Measurements from ENCODE around the gene CLASP1. TPM values are rescaled to one million over a fixed set of nuclear protein-coding genes. Genes with fewer than 3 reads are reported as not detected.

CLASP1 gene
- total RNA-seq, 2 experiments from 2014 or later = 64.6 to 66.5 TPM

GRCh38 chr2:121367246-121367900 is 281.9 kb downstream of the CLASP1 start:
- no peak for DNase-seq
- H3K36me3 Mint-ChIP-seq (ENCODE audit: low read depth) = peaks cover 36% of the 10 kb centered on the region
- POLR2A ChIA-PET = no interaction called here
- CTCF ChIA-PET = no interaction called here
- no peaks in the 10 kb centered on the region for H3K27me3 Mint-ChIP-seq
- H3K9me3 Mint-ChIP-seq = no peaks in the 10 kb centered on the region
- H3K4me1 Mint-ChIP-seq = no peaks in the 10 kb centered on the region
- H3K27ac Mint-ChIP-seq = no peak overlapping the region
- H3K4me3 Mint-ChIP-seq = no peak overlapping the region

GRCh38 chr2:121366040-121366439 is 283.2 kb downstream of the CLASP1 start:
- Mint-ChIP-seq H3K27me3 (no peaks in the 10 kb centered on the region), H3K36me3 (ENCODE audit: low read depth) (peaks cover 46% of the 10 kb centered on the region), H3K9me3 (no peaks in the 10 kb centered on the region), H3K4me3 (no peak overlapping the region), H3K4me1 (no peaks in the 10 kb centered on the region), H3K27ac (no peak overlapping the region)
- ChIA-PET POLR2A (no interaction called here), CTCF (interaction anchor here (1.3 kb wide), 1 partner anchor 10 kb away, joined by 8 read pairs; no protein-coding TSS in a partner anchor)
- DNase-seq = no peak

- ChIA-PET CTCF (no interaction called here), POLR2A (no interaction called here)
- Mint-ChIP-seq H3K4me3 (no peak overlapping the region), H3K4me1 (no peaks in the 10 kb centered on the region), H3K27ac (no peak overlapping the region), H3K36me3 (ENCODE audit: low read depth) (peaks cover 52% of the 10 kb centered on the region), H3K9me3 (no peaks in the 10 kb centered on the region), H3K27me3 (no peaks in the 10 kb centered on the region)
- DNase-seq = no peak
These were observed 284.2 kb downstream of the CLASP1 start for GRCh38 chr2:121365061-121365460.

GRCh38 chr2:121363632-121364420 is 285.4 kb downstream of the CLASP1 start:
- no peak for DNase-seq
- ChIA-PET CTCF (no interaction called here), POLR2A (no interaction called here)
- Mint-ChIP-seq H3K27ac (no peak overlapping the region), H3K9me3 (no peaks in the 10 kb centered on the region), H3K27me3 (no peaks in the 10 kb centered on the region), H3K4me1 (no peaks in the 10 kb centered on the region), H3K36me3 (ENCODE audit: low read depth) (peaks cover 50% of the 10 kb centered on the region), H3K4me3 (no peak overlapping the region)

- CTCF ChIA-PET = no interaction called here
- DNase-seq = no peak
- Mint-ChIP-seq H3K27ac (no peak overlapping the region), H3K36me3 (ENCODE audit: low read depth) (peaks cover 41% of the 10 kb centered on the region), H3K9me3 (no peaks in the 10 kb centered on the region), H3K4me1 (no peaks in the 10 kb centered on the region), H3K27me3 (no peaks in the 10 kb centered on the region), H3K4me3 (no peak overlapping the region)
- POLR2A ChIA-PET = no interaction called here
These were observed 286.5 kb downstream of the CLASP1 start for GRCh38 chr2:121362774-121363173.

- H3K9me3 Mint-ChIP-seq = no peaks in the 10 kb centered on the region
- no peak for DNase-seq
- no peak overlapping the region for H3K4me3 Mint-ChIP-seq
- H3K36me3 Mint-ChIP-seq (ENCODE audit: low read depth) = peaks cover 41% of the 10 kb centered on the region
- H3K4me1 Mint-ChIP-seq = no peaks in the 10 kb centered on the region
- no peaks in the 10 kb centered on the region for H3K27me3 Mint-ChIP-seq
- POLR2A ChIA-PET = no interaction called here
- CTCF ChIA-PET = no interaction called here
- H3K27ac Mint-ChIP-seq = no peak overlapping the region
These were observed 287.0 kb downstream of the CLASP1 start for GRCh38 chr2:121362226-121362625.

- ChIA-PET POLR2A (no interaction called here), CTCF (no interaction called here)
- H3K9me3 Mint-ChIP-seq = no peaks in the 10 kb centered on the region
- no peak for DNase-seq
- no peaks in the 10 kb centered on the region for H3K27me3 Mint-ChIP-seq
- H3K27ac Mint-ChIP-seq = no peak overlapping the region
- peaks cover 44% of the 10 kb centered on the region for H3K36me3 Mint-ChIP-seq (ENCODE audit: low read depth)
- H3K4me1 Mint-ChIP-seq = no peaks in the 10 kb centered on the region
- no peak overlapping the region for H3K4me3 Mint-ChIP-seq
These were observed 288.5 kb downstream of the CLASP1 start for GRCh38 chr2:121360566-121361300.

GRCh38 chr2:121359716-121360565 is 289.3 kb downstream of the CLASP1 start:
- Mint-ChIP-seq H3K9me3 (no peaks in the 10 kb centered on the region), H3K27ac (no peak overlapping the region), H3K4me3 (no peak overlapping the region), H3K4me1 (no peaks in the 10 kb centered on the region), H3K27me3 (no peaks in the 10 kb centered on the region), H3K36me3 (ENCODE audit: low read depth) (peaks cover 40% of the 10 kb centered on the region)
- POLR2A ChIA-PET = no interaction called here
- no peak for DNase-seq
- CTCF ChIA-PET = interaction anchor here (1.0 kb wide), 1 partner anchor 274 kb away, joined by 3 read pairs; no protein-coding TSS in a partner anchor

- no peaks in the 10 kb centered on the region for H3K27me3 Mint-ChIP-seq
- no peaks in the 10 kb centered on the region for H3K4me1 Mint-ChIP-seq
- no peaks in the 10 kb centered on the region for H3K9me3 Mint-ChIP-seq
- ChIA-PET CTCF (interaction anchor here (1.0 kb wide), 1 partner anchor 274 kb away, joined by 3 read pairs; no protein-coding TSS in a partner anchor), POLR2A (no interaction called here)
- H3K4me3 Mint-ChIP-seq = no peak overlapping the region
- H3K36me3 Mint-ChIP-seq (ENCODE audit: low read depth) = peaks cover 44% of the 10 kb centered on the region
- DNase-seq = no peak
- no peak overlapping the region for H3K27ac Mint-ChIP-seq
These were observed 290.1 kb downstream of the CLASP1 start for GRCh38 chr2:121359170-121359569.

GRCh38 chr2:121358291-121358690 is 291.0 kb downstream of the CLASP1 start:
- CTCF ChIA-PET = interaction anchor here (1.1 kb wide), 1 partner anchor 272 kb away, joined by 3 read pairs; no protein-coding TSS in a partner anchor
- DNase-seq = no peak
- H3K4me3 Mint-ChIP-seq = no peak overlapping the region
- POLR2A ChIA-PET = no interaction called here
- H3K9me3 Mint-ChIP-seq = no peaks in the 10 kb centered on the region
- H3K36me3 Mint-ChIP-seq (ENCODE audit: low read depth) = peaks cover 46% of the 10 kb centered on the region
- peaks cover 2% of the 10 kb centered on the region for H3K4me1 Mint-ChIP-seq
- H3K27ac Mint-ChIP-seq = no peak overlapping the region
- H3K27me3 Mint-ChIP-seq = no peaks in the 10 kb centered on the region

- no peaks in the 10 kb centered on the region for H3K9me3 Mint-ChIP-seq
- H3K27me3 Mint-ChIP-seq = no peaks in the 10 kb centered on the region
- H3K4me1 Mint-ChIP-seq = peaks cover 2% of the 10 kb centered on the region
- H3K36me3 Mint-ChIP-seq (ENCODE audit: low read depth) = peaks cover 40% of the 10 kb centered on the region
- POLR2A ChIA-PET = interaction anchor here (0.9 kb wide), 1 partner anchor 175 kb away, joined by 3 read pairs; the partner anchor contains the start of gene RNU4ATAC
- DNase-seq = no peak
- CTCF ChIA-PET = interaction anchor here (0.6 to 3.1 kb wide), 12 partner anchors 9 to 274 kb away, joined by 3 to 16 read pairs (median 4); no protein-coding TSS in a partner anchor
- H3K4me3 Mint-ChIP-seq = no peak overlapping the region
- H3K27ac Mint-ChIP-seq = no peak overlapping the region
These were observed 293.1 kb downstream of the CLASP1 start for GRCh38 chr2:121356058-121356640.

GRCh38 chr2:121355488-121355887 is 293.8 kb downstream of the CLASP1 start:
- Mint-ChIP-seq H3K36me3 (ENCODE audit: low read depth) (peaks cover 35% of the 10 kb centered on the region), H3K27me3 (no peaks in the 10 kb centered on the region), H3K4me3 (no peak overlapping the region), H3K27ac (no peak overlapping the region), H3K9me3 (no peaks in the 10 kb centered on the region), H3K4me1 (peaks cover 2% of the 10 kb centered on the region)
- ChIA-PET POLR2A (interaction anchor here (0.9 to 1.2 kb wide), 2 partner anchors 67 to 175 kb away, joined by 3 read pairs; partner anchors contain the start of gene RNU4ATAC), CTCF (interaction anchor here (0.6 to 3.1 kb wide), 10 partner anchors 9 to 271 kb away, joined by 3 to 16 read pairs (median 6); no protein-coding TSS in a partner anchor)
- DNase-seq = no peak

Data from activated CD4-positive, alpha-beta memory T cell treated with anti-CD3 and anti-CD28 coated beads, Interleukin-2, amount 10 ng/mL, durations not matched to agents 7 days and 5 days (primary cell).